ENCODE measurements around the gene ANGPTL1.

- TF ChIP-seq, protein P1, sequence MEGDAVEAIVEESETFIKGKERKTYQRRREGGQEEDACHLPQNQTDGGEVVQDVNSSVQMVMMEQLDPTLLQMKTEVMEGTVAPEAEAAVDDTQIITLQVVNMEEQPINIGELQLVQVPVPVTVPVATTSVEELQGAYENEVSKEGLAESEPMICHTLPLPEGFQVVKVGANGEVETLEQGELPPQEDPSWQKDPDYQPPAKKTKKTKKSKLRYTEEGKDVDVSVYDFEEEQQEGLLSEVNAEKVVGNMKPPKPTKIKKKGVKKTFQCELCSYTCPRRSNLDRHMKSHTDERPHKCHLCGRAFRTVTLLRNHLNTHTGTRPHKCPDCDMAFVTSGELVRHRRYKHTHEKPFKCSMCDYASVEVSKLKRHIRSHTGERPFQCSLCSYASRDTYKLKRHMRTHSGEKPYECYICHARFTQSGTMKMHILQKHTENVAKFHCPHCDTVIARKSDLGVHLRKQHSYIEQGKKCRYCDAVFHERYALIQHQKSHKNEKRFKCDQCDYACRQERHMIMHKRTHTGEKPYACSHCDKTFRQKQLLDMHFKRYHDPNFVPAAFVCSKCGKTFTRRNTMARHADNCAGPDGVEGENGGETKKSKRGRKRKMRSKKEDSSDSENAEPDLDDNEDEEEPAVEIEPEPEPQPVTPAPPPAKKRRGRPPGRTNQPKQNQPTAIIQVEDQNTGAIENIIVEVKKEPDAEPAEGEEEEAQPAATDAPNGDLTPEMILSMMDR (IDR thresholded peaks at IDR 0.05), result no peak
- no peak for TF ChIP-seq POLR2A (IDR thresholded peaks at IDR 0.05)
- TF ChIP-seq POLR2AphosphoS5 (IDR thresholded peaks at IDR 0.05), result no peak
These were observed 23.5 kb downstream of the ANGPTL1 start for GRCh38 chr1:178847396-178847849.
